WTC11 (cell line): Measurements from ENCODE around the gene HDAC1. TPM values are rescaled to one million over a fixed set of nuclear protein-coding genes. Genes with fewer than 3 reads are reported as not detected.
A peak's percentile ranks its signal among the peaks of the same experiment; 100 is the strongest.

Source experiments
- ATAC-seq: fragments of 200-7000 bp; cut with Tn5 transposase; 2 replicates; pipeline ENCODE4 v1.10.0; 2021; ENCODE audit warnings: mild to moderate bottlenecking, moderate library complexity
- CTCF ChIA-PET: fragments of 300-600 bp; sonication (Branson Sonifier 250); formaldehyde crosslinking; loops from one replicate; lab custom pipeline; 2021; ENCODE audit warnings: antibody characterized with exemption; lab: Charles Lee
- POLR2A ChIA-PET: fragments of 350-600 bp; sonication (Branson Sonifier 250); formaldehyde crosslinking; loops from one replicate; lab custom pipeline; 2021; ENCODE audit warnings: antibody characterized with exemption; lab: Charles Lee
- DNase-seq: peaks from one replicate; pipeline ENCODE4 v3.0.0; 2021; ENCODE audit warnings: low spot score
- H3K27ac Mint-ChIP-seq: 2 replicates; pipeline ENCODE4 v1.8.0; 2021; ENCODE audit warnings: mixed read lengths
- H3K27me3 Mint-ChIP-seq: 2 replicates; pipeline ENCODE4 v1.8.0; 2021; ENCODE audit warnings: low read depth, mild to moderate bottlenecking, moderate library complexity, mixed read lengths
- H3K36me3 Mint-ChIP-seq: 2 replicates; pipeline ENCODE4 v1.8.0; 2021; ENCODE audit warnings: mixed read lengths
- H3K4me1 Mint-ChIP-seq: 2 replicates; pipeline ENCODE4 v1.8.0; 2022; ENCODE audit warnings: mixed read lengths
- H3K4me3 Mint-ChIP-seq: 2 replicates; pipeline ENCODE4 v1.8.0; 2021; ENCODE audit warnings: mild to moderate bottlenecking, moderate library complexity, mixed read lengths
- H3K9me3 Mint-ChIP-seq: 2 replicates; pipeline ENCODE4 v1.8.0; 2021; ENCODE audit warnings: mixed read lengths
- ATF6 ChIP-seq: sonication (generic); formaldehyde crosslinking; IDR thresholded peaks from 2 replicates; pipeline ENCODE4 v1.8.1; 2023; ENCODE audit warnings: mild to moderate bottlenecking, missing genetic modification reagents
- E2F1 ChIP-seq: sonication (generic); formaldehyde crosslinking; IDR thresholded peaks from 2 replicates; pipeline ENCODE4 v1.8.0; 2022; ENCODE audit warnings: mild to moderate bottlenecking, missing genetic modification reagents
- ETV6 ChIP-seq: sonication (generic); formaldehyde crosslinking; IDR thresholded peaks from 2 replicates; pipeline ENCODE4 v1.8.1; 2022; ENCODE audit warnings: mild to moderate bottlenecking, missing genetic modification reagents
- FOXJ3 ChIP-seq: sonication (generic); formaldehyde crosslinking; IDR thresholded peaks from 2 replicates; pipeline ENCODE4 v1.9.0; 2021; ENCODE audit warnings: missing genetic modification reagents, mild to moderate bottlenecking, borderline replicate concordance
- GABPB1 ChIP-seq: sonication (generic); formaldehyde crosslinking; IDR thresholded peaks from 2 replicates; pipeline ENCODE4 v1.8.1; 2023; ENCODE audit warnings: mild to moderate bottlenecking, missing genetic modification reagents
- GRHL2 ChIP-seq: fragments of 250-450 bp; sonication (Bioruptor Pico); IDR thresholded peaks from 2 replicates; pipeline ENCODE4 v1.8.0; 2022; ENCODE audit warnings: mild to moderate bottlenecking, moderate library complexity; ENCODE audit not compliant: insufficient replicate concordance, severe bottlenecking
- IRF2 ChIP-seq: sonication (generic); formaldehyde crosslinking; IDR thresholded peaks from 2 replicates; pipeline ENCODE4 v1.8.0; 2022; ENCODE audit warnings: low read depth, missing genetic modification reagents, borderline replicate concordance
- JUN ChIP-seq: sonication (generic); formaldehyde crosslinking; IDR thresholded peaks from 2 replicates; pipeline ENCODE4 v1.8.0; 2023; ENCODE audit warnings: mild to moderate bottlenecking, missing genetic modification reagents
- MLX ChIP-seq: sonication (generic); formaldehyde crosslinking; IDR thresholded peaks from 2 replicates; pipeline ENCODE4 v1.8.1; 2023; ENCODE audit warnings: mild to moderate bottlenecking, missing genetic modification reagents, moderate library complexity
- MXD4 ChIP-seq: fragments of 250-450 bp; sonication (Bioruptor Pico); IDR thresholded peaks from 2 replicates; pipeline ENCODE4 v1.8.0; 2021; ENCODE audit warnings: mild to moderate bottlenecking, moderate library complexity, borderline replicate concordance
- MYBL2 ChIP-seq: sonication (generic); formaldehyde crosslinking; IDR thresholded peaks from 2 replicates; pipeline ENCODE4 v1.8.1; 2023; ENCODE audit warnings: mild to moderate bottlenecking, moderate library complexity, missing genetic modification reagents
- NFE2L1 ChIP-seq: sonication (generic); formaldehyde crosslinking; IDR thresholded peaks from 2 replicates; pipeline ENCODE4 v1.8.1; 2023; ENCODE audit warnings: missing genetic modification reagents
- NR2C2 ChIP-seq: sonication (generic); formaldehyde crosslinking; IDR thresholded peaks from 2 replicates; pipeline ENCODE4 v1.8.0; 2022; ENCODE audit warnings: mild to moderate bottlenecking, missing genetic modification reagents
- PRDM15 ChIP-seq: sonication (generic); formaldehyde crosslinking; IDR thresholded peaks from 2 replicates; pipeline ENCODE4 v1.8.0; 2022; ENCODE audit warnings: missing genetic modification reagents
- PREB ChIP-seq: sonication (generic); formaldehyde crosslinking; IDR thresholded peaks from 2 replicates; pipeline ENCODE4 v1.8.1; 2022; ENCODE audit warnings: mild to moderate bottlenecking, missing genetic modification reagents, moderate library complexity, borderline replicate concordance
- PRRX2 ChIP-seq: fragments of 250-450 bp; sonication (Bioruptor Pico); IDR thresholded peaks from 2 replicates; pipeline ENCODE4 v1.8.0; 2021; ENCODE audit warnings: mild to moderate bottlenecking
- RORB ChIP-seq: fragments of 250-450 bp; sonication (Bioruptor Pico); IDR thresholded peaks from 2 replicates; pipeline ENCODE4 v1.9.0; 2021; ENCODE audit warnings: mild to moderate bottlenecking
- SMAD4 ChIP-seq: sonication (generic); formaldehyde crosslinking; IDR thresholded peaks from 2 replicates; pipeline ENCODE4 v1.8.0; 2022; ENCODE audit warnings: mild to moderate bottlenecking, missing genetic modification reagents
- SP1 ChIP-seq: sonication (generic); formaldehyde crosslinking; conservative IDR thresholded peaks from 2 replicates; pipeline ENCODE4 v1.8.1; 2022; ENCODE audit warnings: missing genetic modification reagents
- ZMAT4 ChIP-seq: fragments of 250-450 bp; sonication (Bioruptor Pico); IDR thresholded peaks from 2 replicates; pipeline ENCODE4 v1.9.0; 2021; ENCODE audit warnings: mild to moderate bottlenecking
- ZNF121 ChIP-seq: sonication (generic); formaldehyde crosslinking; IDR thresholded peaks from 2 replicates; pipeline ENCODE4 v1.8.0; 2023; ENCODE audit warnings: missing genetic modification reagents
- ZNF232 ChIP-seq: sonication (generic); formaldehyde crosslinking; IDR thresholded peaks from 2 replicates; pipeline ENCODE4 v1.8.0; 2022; ENCODE audit warnings: mild to moderate bottlenecking, missing genetic modification reagents
- total RNA-seq: library from RNA; stranded (reverse); gene quantifications from 3 replicates; pipeline ENCODE4 v1.2.3, GENCODE V29; 2021

HDAC1 gene
- total RNA-seq, 1 experiment from 2014 or later = 108 TPM

- DNase-seq = no peak
- ChIA-PET CTCF (no interaction called here), POLR2A (no interaction called here)
- Mint-ChIP-seq H3K4me3 (no peak overlapping the region), H3K27ac (peak overlapping the region; percentile 34; the same call in 1 of the 2 replicates), H3K9me3 (no peaks in the 10 kb centered on the region), H3K36me3 (peaks cover 9% of the 10 kb centered on the region), H3K27me3 (peaks cover 16% of the 10 kb centered on the region), H3K4me1 (peaks cover 31% of the 10 kb centered on the region)
- no peak for ATAC-seq
- TF ChIP-seq ZNF121 (CRISPR knock-in tag) (no peak), ATF6 (CRISPR knock-in tag) (no peak), ZMAT4 (no peak), RORB (CRISPR knock-in tag) (no peak), GRHL2 (CRISPR knock-in tag) (no peak), FOXJ3 (CRISPR knock-in tag) (no peak), ZNF232 (no peak), SMAD4 (CRISPR knock-in tag) (no peak), E2F1 (no peak), IRF2 (no peak), PREB (CRISPR knock-in tag) (no peak)
Observed at GRCh38 chr1:32338637-32339145, 46.8 kb downstream of the HDAC1 start.

- Mint-ChIP-seq H3K27me3 (peaks cover 16% of the 10 kb centered on the region), H3K4me1 (peaks cover 24% of the 10 kb centered on the region), H3K4me3 (no peak overlapping the region), H3K36me3 (peaks cover 2% of the 10 kb centered on the region), H3K9me3 (no peaks in the 10 kb centered on the region), H3K27ac (no peak overlapping the region)
- no peak for ATAC-seq
- no peak for DNase-seq
- CTCF ChIA-PET = no interaction called here
- POLR2A ChIA-PET = no interaction called here
- TF ChIP-seq NR2C2 (CRISPR knock-in tag) (no peak), MYBL2 (CRISPR knock-in tag) (no peak), MLX (no peak), NFE2L1 (CRISPR knock-in tag) (no peak), SP1 (CRISPR knock-in tag) (no peak), ETV6 (CRISPR knock-in tag) (no peak), GABPB1 (CRISPR knock-in tag) (no peak), JUN (CRISPR knock-in tag) (no peak), PRDM15 (no peak), PREB (CRISPR knock-in tag) (no peak), PRRX2 (CRISPR knock-in tag) (no peak), MXD4 (CRISPR knock-in tag) (no peak)
Observed at GRCh38 chr1:32339363-32339978, 47.6 kb downstream of the HDAC1 start.
